K562 (cell line): ENCODE results near the gene HMCN2. TPM values are rescaled to one million over a fixed set of nuclear protein-coding genes. Genes with fewer than 3 reads are reported as not detected.

Experiments
- ADNP ChIP-seq: fragments of 200-800 bp; sonication (Bioruptor generic); IDR thresholded peaks from 2 replicates; pipeline ENCODE4 v1.6.1; 2016; ENCODE audit warnings: missing genetic modification characterization, missing compliant biosample characterization
- ARID1B ChIP-seq: fragments of 450-650 bp; IDR thresholded peaks from 2 replicates; pipeline ENCODE4 v1.6.1; 2016; ENCODE audit warnings: antibody characterized with exemption, mild to moderate bottlenecking, inconsistent platforms
- BRD4 ChIP-seq: fragments of 200-600 bp; sonication (generic); IDR thresholded peaks from 2 replicates; pipeline ENCODE4 v1.6.1; 2017; ENCODE audit warnings: inconsistent platforms
- CEBPG ChIP-seq, 3 experiments: fragments of 200-800 bp in 1 of 3; sonication (Bioruptor generic) in 1 of 3; sonication (generic) in 1 of 3; formaldehyde crosslinking in 1 of 3; IDR thresholded peaks in 2 of 3; conservative IDR thresholded peaks in 1 of 3; 2 replicates each; pipeline versions ENCODE4 v1.6.1 to v1.8.0; 2016 to 2022; ENCODE audit warnings: missing compliant biosample characterization in 2 of 3, missing genetic modification characterization in 2 of 3, mild to moderate bottlenecking in 1 of 3, missing genetic modification reagents in 1 of 3
- COPS2 ChIP-seq: fragments of 450-650 bp; conservative IDR thresholded peaks from 2 replicates; pipeline ENCODE4 v1.6.1; 2016; ENCODE audit warnings: mild to moderate bottlenecking, moderate library complexity
- GTF2B ChIP-seq: IDR thresholded peaks from 2 replicates; pipeline ENCODE4 v1.6.1; 2011; ENCODE audit not compliant: insufficient read length; ENCODE audit errors: extremely low read depth
- HOXB6 ChIP-seq: fragments of 250-450 bp; sonication (Bioruptor Pico); IDR thresholded peaks from 2 replicates; pipeline ENCODE4 v1.5.1; 2022; ENCODE audit warnings: mild to moderate bottlenecking, borderline replicate concordance
- ILF3 ChIP-seq: fragments of 450-650 bp; IDR thresholded peaks from 2 replicates; pipeline ENCODE4 v1.6.1; 2018; ENCODE audit warnings: antibody characterized with exemption, mild to moderate bottlenecking, moderate library complexity, borderline replicate concordance
- KAT2B ChIP-seq: IDR thresholded peaks from one replicate; pipeline ENCODE4 v1.6.1; 2012; ENCODE audit warnings: low read depth, mild to moderate bottlenecking, control low read depth, inconsistent platforms, low read length, moderate library complexity
- PCBP2 ChIP-seq: fragments of 200-400 bp; formaldehyde crosslinking; IDR thresholded peaks from 2 replicates; pipeline ENCODE4 v1.6.1; 2018; ENCODE audit warnings: low read length, low read depth, mild to moderate bottlenecking, moderate library complexity; ENCODE audit not compliant: poor library complexity, severe bottlenecking
- POLR2A ChIP-seq: fragments of 450-650 bp; conservative IDR thresholded peaks from 2 replicates; pipeline ENCODE4 v1.6.1; 2016
- RFX5 ChIP-seq: IDR thresholded peaks from 2 replicates; pipeline ENCODE4 v1.6.1; 2011; ENCODE audit warnings: low read depth, mild to moderate bottlenecking, improper control_type of control experiment, low read length
- SRF ChIP-seq, 2 experiments: fragments of 250-450, 450-650 bp in 1 of 2; sonication (Bioruptor Pico) in 1 of 2; sonication (generic) in 1 of 2; formaldehyde crosslinking; IDR thresholded peaks; 2 replicates each; pipeline versions ENCODE4 v1.5.0 to v1.5.1; 2020 to 2022; ENCODE audit warnings: mild to moderate bottlenecking in 1 of 2, missing genetic modification reagents in 1 of 2
- THRAP3 ChIP-seq: fragments of 450-650 bp; IDR thresholded peaks from 2 replicates; pipeline ENCODE4 v1.6.1; 2016; ENCODE audit warnings: mild to moderate bottlenecking, inconsistent platforms, borderline replicate concordance
- ZNF3 ChIP-seq: fragments of 250-450 bp; sonication (Bioruptor Pico); IDR thresholded peaks from 2 replicates; pipeline ENCODE4 v1.5.0; 2021; ENCODE audit warnings: mild to moderate bottlenecking, moderate library complexity
- ZNF668 ChIP-seq: fragments of 250-450 bp; sonication (Bioruptor Pico); IDR thresholded peaks from 2 replicates; pipeline ENCODE4 v1.8.0; 2022; ENCODE audit warnings: mild to moderate bottlenecking, inconsistent platforms
- polyA plus RNA-seq, 8 experiments: library from polyadenylated mRNA; depleted of rRNA in 4 of 8; stranded (reverse) in 5 of 8; unstranded in 3 of 8; fragments of >200 nt; fragmentation: Nextera tagmentation in 2 of 8; fragmentation: Illumina TruSeq in 1 of 8; extraction: Ambion mirVana in 2 of 8; extraction: Trizol in 1 of 8; gene quantifications; 2 replicates each; pipeline versions ENCODE4 v1.2.1 to v1.2.3, GENCODE V29; 2011 to 2014; ENCODE audit warnings: inconsistent platforms in 1 of 8, missing spikeins in 1 of 8
- total RNA-seq, 7 experiments: library from RNA; depleted of rRNA in 6 of 7; stranded (reverse); fragments of >200 nt in 6 of 7; fragmentation: Illumina TruSeq in 2 of 7; extraction: Trizol in 2 of 7; gene quantifications; 2 replicates each; pipeline versions ENCODE4 v1.2.1 to v1.2.3, GENCODE V29; 2011 to 2021; ENCODE audit warnings: low replicate concordance in 1 of 7
- TF ChIP-seq, protein P1 (sequence below): fragments of 250-450 bp; sonication (Bioruptor Pico); IDR thresholded peaks from 2 replicates; pipeline ENCODE4 v1.4.0; 2020; ENCODE audit warnings: mild to moderate bottlenecking
- TF ChIP-seq, protein P2 (sequence below): fragments of 200-400 bp; formaldehyde crosslinking; IDR thresholded peaks from 2 replicates; pipeline ENCODE4 v1.6.1; 2017; ENCODE audit warnings: mild to moderate bottlenecking, low read depth, low read length, moderate library complexity
- TF ChIP-seq, protein P3 (sequence below), 2 experiments: IDR thresholded peaks; 2 replicates each; pipeline ENCODE4 v1.6.1; 2011; ENCODE audit warnings: borderline replicate concordance in 1 of 2, control low read depth in 1 of 2, low read depth in 1 of 2, low read length in 1 of 2, mild to moderate bottlenecking in 1 of 2, mixed read lengths in 1 of 2, moderate library complexity in 1 of 2; ENCODE audit not compliant: insufficient read depth in 1 of 2, insufficient read length in 1 of 2, poor library complexity in 1 of 2, severe bottlenecking in 1 of 2; ENCODE audit errors: extremely low read depth in 1 of 2
- TF ChIP-seq, protein P4 (sequence below): fragments of 450-650 bp; conservative IDR thresholded peaks from 2 replicates; pipeline ENCODE4 v1.6.1; 2016; ENCODE audit warnings: missing genetic modification characterization, low read depth, mild to moderate bottlenecking, missing compliant biosample characterization, moderate library complexity

HMCN2 gene
- total and polyA plus RNA-seq, 9 of the 15 experiments (the other 6 are each of a cell fraction or from before 2014, with no cell fraction given): 0.01 TPM; not detected in 8

- TF ChIP-seq, protein P1, sequence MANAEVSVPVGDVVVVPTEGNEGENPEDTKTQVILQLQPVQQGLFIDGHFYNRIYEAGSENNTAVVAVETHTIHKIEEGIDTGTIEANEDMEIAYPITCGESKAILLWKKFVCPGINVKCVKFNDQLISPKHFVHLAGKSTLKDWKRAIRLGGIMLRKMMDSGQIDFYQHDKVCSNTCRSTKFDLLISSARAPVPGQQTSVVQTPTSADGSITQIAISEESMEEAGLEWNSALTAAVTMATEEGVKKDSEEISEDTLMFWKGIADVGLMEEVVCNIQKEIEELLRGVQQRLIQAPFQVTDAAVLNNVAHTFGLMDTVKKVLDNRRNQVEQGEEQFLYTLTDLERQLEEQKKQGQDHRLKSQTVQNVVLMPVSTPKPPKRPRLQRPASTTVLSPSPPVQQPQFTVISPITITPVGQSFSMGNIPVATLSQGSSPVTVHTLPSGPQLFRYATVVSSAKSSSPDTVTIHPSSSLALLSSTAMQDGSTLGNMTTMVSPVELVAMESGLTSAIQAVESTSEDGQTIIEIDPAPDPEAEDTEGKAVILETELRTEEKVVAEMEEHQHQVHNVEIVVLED: no peak
- TF ChIP-seq, protein P2, sequence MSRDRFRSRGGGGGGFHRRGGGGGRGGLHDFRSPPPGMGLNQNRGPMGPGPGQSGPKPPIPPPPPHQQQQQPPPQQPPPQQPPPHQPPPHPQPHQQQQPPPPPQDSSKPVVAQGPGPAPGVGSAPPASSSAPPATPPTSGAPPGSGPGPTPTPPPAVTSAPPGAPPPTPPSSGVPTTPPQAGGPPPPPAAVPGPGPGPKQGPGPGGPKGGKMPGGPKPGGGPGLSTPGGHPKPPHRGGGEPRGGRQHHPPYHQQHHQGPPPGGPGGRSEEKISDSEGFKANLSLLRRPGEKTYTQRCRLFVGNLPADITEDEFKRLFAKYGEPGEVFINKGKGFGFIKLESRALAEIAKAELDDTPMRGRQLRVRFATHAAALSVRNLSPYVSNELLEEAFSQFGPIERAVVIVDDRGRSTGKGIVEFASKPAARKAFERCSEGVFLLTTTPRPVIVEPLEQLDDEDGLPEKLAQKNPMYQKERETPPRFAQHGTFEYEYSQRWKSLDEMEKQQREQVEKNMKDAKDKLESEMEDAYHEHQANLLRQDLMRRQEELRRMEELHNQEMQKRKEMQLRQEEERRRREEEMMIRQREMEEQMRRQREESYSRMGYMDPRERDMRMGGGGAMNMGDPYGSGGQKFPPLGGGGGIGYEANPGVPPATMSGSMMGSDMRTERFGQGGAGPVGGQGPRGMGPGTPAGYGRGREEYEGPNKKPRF: no peak
- TF ChIP-seq, protein P3, sequence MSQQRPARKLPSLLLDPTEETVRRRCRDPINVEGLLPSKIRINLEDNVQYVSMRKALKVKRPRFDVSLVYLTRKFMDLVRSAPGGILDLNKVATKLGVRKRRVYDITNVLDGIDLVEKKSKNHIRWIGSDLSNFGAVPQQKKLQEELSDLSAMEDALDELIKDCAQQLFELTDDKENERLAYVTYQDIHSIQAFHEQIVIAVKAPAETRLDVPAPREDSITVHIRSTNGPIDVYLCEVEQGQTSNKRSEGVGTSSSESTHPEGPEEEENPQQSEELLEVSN (IDR thresholded peaks at IDR 0.05; ENCODE audit: borderline replicate concordance in 1 of 2, extremely low read depth in 1 of 2, insufficient read depth in 1 of 2, insufficient read length in 1 of 2, low read depth in 1 of 2, low read length in 1 of 2, poor library complexity in 1 of 2, severe bottlenecking in 1 of 2): peak in 1 of 2 experiments; percentile 18
- TF ChIP-seq THRAP3 (no peak), COPS2 (no peak), ADNP (no peak), ZNF668 (CRISPR knock-in tag) (no peak), GTF2B (no peak), ZNF3 (CRISPR knock-in tag) (no peak), RFX5 (no peak), KAT2B (no peak), ARID1B (no peak), SRF (CRISPR knock-in tag; IDR thresholded peaks at IDR 0.05) (no peak), CEBPG (CRISPR knock-in tag; IDR thresholded peaks at IDR 0.05) (no peak), CEBPG (tag; conservative IDR thresholded peaks at IDR 0.05 in 1 of 2, IDR thresholded peaks at IDR 0.05 in 1 of 2) (no peak), HOXB6 (CRISPR knock-in tag) (no peak), PCBP2 (no peak), ILF3 (no peak), BRD4 (no peak), POLR2A (no peak)
- TF ChIP-seq, protein P4, sequence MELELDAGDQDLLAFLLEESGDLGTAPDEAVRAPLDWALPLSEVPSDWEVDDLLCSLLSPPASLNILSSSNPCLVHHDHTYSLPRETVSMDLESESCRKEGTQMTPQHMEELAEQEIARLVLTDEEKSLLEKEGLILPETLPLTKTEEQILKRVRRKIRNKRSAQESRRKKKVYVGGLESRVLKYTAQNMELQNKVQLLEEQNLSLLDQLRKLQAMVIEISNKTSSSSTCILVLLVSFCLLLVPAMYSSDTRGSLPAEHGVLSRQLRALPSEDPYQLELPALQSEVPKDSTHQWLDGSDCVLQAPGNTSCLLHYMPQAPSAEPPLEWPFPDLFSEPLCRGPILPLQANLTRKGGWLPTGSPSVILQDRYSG (tag): no peak
These were observed 186.2 kb downstream of the HMCN2 start (continued) for GRCh38 chr9:130451509-130452388.
